HG03108 (cell line): Measurements from ENCODE around the gene CXCR1.
"Not testable (repeated sequence)": the region's sequence is repeated elsewhere in the genome, so short reads cannot be mapped to it uniquely, and the experiment has no call there.

Source experiments
- ATAC-seq: cut with Tn5 transposase; IDR thresholded peaks from one replicate; pipeline ENCODE4 v1.9.1; 2021; ENCODE audit warnings: moderate library complexity; ENCODE audit not compliant: unreplicated experiment

CXCR1 gene

GRCh38 chr2:218162814-218163213 is 3.9 kb downstream of the CXCR1 start:
- no peak for ATAC-seq

DNA sequence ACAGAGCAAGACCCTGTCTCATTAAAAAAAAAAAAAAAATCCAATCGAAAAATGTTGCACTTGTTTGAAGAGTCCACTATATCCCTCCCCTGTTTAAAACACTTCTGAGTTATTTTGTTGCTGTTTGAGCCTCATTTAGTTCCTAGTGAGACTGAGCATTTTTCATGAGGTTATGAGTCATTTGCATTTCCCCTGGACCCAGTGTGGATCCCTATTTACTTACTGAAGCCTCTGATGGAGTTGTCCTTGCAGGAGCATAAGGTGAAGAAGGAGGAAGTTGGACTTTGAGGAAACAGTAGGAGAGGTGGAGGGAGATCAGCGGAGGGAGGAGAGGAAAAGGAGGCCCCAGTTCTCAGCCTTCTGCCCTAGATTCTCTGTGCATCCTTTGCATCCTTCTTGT is 5.1 kb downstream of the CXCR1 start:
- ATAC-seq = no peak

- ATAC-seq = no peak
Observed at GRCh38 chr2:218155953-218156479, 10.7 kb downstream of the CXCR1 start.

GRCh38 chr2:218152777-218153176 is 14.0 kb downstream of the CXCR1 start:
- ATAC-seq = no peak

DNA sequence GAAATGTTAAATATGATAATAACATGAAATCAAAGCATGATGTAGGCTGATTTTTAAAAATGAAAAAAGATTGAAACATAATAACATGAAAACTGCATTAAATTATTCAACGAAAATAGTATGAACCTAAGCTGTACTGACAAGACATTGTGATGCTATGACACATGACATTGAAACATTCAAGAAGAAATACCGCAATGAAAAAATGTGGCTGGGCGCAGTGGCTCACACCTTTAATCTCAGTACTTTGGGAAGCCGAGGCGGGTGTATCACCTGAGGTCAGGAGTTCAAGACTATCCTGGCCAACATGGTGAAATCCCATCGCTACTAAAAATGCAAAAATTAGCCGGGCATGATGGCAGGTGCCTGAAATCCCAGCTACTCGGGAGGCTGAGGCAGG is 14.6 kb downstream of the CXCR1 start:
- no peak for ATAC-seq

GRCh38 chr2:218149848-218150440 is 16.8 kb downstream of the CXCR1 start:
- ATAC-seq = no peak

- ATAC-seq = no peak
Observed at GRCh38 chr2:218149098-218149497, 17.7 kb downstream of the CXCR1 start.

DNA sequence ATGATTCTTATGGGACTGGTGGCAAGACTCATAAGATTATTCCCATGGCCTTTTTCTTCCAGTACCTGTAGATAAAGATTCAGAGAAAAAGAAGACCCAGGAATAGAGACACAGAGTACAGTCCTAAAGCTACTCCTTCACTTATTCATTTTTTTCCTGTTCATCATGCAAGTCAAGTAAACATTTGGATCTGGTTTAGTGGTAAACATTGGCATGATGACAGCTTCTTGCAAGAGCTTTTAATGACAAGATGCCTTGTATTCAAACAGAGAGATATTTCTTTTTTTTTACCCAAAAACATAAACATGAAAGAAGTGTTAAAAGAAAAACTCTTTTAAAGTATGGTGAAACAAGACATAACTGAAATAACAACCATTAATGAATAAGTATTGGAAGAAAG is 20.7 kb downstream of the CXCR1 start:
- no peak for ATAC-seq

GRCh38 chr2:218145124-218145523 is 21.6 kb downstream of the CXCR1 start:
- no peak for ATAC-seq

- no peak for ATAC-seq
Observed at GRCh38 chr2:218138047-218138446, 28.7 kb downstream of the CXCR1 start.

DNA sequence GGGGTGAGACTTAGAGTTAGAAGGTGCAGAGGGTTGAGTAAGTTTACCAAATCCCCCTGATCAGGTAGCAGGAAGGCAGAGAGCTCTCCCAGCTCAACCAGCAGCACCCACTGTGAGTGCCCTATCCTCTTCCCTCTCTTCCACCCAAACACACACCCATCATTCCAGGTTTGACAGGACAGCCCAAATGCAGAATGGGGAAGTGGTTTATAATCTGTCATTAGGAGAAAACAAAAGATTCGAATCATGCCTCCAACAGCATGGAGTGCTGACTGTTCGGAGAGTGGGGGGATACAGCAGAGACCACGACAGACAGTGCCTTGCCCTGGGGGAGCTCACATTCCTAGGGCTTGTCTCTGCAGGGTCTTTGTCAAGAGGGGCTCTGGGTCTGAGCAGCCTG is 29.2 kb downstream of the CXCR1 start:
- no peak for ATAC-seq

GRCh38 chr2:218130822-218131221 is 35.9 kb downstream of the CXCR1 start:
- ATAC-seq = no peak

GRCh38 chr2:218130377-218130776 is 36.4 kb downstream of the CXCR1 start:
- ATAC-seq = no peak

DNA sequence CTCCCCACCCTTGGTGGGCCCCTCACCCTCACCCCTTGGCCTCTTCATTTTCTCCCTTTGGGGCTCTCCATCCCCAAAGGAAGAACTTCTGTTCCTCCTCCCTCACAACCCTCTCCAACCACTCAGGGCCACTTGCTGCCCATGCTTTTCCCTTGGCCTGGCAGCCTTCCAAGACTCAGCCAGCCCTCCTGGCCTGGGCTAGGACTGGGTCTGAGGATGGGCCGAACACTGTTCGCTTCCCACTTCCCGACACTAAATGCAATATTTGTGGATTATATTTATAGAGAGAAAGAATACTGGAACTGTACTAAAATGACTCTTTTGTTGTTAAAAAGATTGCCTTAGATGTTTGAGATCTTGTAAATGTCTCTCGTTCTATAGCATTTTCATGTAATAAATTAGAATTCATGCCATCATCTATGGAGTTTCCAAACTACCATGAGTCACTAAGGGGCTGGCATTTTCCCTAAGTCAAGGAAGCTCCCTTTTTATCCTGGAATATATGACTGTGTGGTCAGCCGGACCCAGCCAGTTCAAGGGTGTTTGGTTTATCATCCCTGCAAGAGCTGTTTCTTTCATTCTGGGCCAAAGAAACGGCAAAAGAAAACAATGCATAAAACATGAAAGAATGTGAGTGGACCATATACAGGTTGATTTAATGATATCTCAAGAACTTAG is 37.2 kb downstream of the CXCR1 start:
- ATAC-seq = no peak

- ATAC-seq = no peak
Observed at GRCh38 chr2:218128781-218129457, 37.8 kb downstream of the CXCR1 start.

DNA sequence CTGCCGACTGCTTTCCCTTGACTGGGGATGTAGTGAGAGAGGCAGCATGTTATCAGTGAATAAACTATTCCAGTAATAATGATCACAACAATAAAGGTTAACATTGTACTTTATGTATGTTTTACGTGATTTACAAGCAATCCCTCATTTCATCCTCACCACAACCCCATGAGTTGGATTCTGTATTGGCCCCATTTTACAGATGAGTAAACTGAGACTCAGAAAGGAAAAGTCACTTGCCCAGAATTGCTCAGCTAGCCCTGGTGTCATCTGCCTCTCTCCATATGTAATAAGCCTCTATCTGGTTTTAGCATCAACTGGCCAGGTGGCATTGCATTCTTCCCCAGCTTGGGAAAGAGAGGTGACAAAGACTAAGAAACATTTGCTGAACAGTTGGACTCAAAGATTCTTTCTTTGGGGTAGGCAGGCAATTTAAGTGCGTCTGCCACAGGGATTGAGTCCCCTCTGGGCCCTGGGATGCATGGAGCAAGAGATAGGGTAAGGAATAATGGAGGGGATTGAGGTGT is 38.8 kb downstream of the CXCR1 start:
- no peak for ATAC-seq

DNA sequence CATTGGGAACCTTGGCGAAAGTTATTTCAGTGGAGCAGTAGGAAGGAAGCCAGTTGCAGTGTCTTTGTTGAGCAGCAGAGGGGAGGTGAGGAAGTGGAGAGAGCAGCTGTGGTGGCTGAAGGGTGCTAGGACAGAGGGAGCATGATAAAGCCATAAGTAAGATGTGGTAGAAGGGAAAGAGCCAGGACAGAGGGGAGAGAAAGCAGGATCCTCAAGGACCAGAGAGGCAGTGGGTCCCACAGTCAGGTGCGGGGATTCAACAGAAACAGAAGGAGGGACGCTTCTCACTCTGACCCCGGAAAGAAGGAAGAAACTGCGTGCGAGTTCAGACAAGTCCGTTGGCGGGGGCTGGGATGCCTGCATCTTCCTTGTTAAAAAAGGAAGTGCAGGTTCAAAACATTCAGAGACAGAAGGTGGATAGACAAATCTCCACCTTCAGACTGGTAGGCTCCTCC is 41.1 kb downstream of the CXCR1 start, which contains the start of gene CXCR2:
Gene CXCR2 (plus strand): TSS at position 403 of the 455 bp plus-strand sequence. CDS start 8,774 bp downstream, outside the sequence.
- ATAC-seq = no peak

DNA sequence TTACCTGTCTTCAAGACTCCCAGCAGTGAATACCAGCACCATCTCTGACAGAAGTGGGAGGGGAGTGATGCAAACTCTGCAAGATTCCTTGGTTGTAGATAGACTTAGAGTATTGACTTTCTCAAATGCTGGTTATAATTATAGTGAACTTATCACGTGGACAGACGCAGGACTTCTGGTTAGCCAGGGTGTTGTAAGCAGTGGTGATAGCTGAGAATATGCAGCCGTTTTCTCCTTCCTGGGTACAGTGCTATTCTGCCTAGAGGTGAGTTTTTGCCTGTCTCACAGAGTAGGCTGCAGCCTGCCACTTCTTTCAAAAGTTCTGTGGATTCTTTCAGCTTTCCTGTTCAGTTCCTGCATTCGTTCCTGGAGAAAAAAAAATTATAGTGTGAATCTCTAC is 41.7 kb downstream of the CXCR1 start:
- no peak for ATAC-seq

GRCh38 chr2:218123986-218124385 is 42.8 kb downstream of the CXCR1 start:
- no peak for ATAC-seq

- not testable (repeated sequence) for ATAC-seq
Observed at GRCh38 chr2:218122286-218122685, 44.5 kb downstream of the CXCR1 start.

GRCh38 chr2:218121789-218122188 is 45.0 kb downstream of the CXCR1 start:
- not testable (repeated sequence) for ATAC-seq
